Vagina (tissue), 2 donors: ENCODE measurements around the gene TYMS.

Experiments used
- CTCF ChIP-seq, 3 experiments: fragments of 450-650 bp in 2 of 3; fragments of 200-600 bp in 1 of 3; sonication (generic) in 1 of 3; IDR thresholded peaks; one replicate each; pipeline ENCODE4 v1.5.1; 2017 to 2019; ENCODE audit warnings: antibody characterized with exemption in 3 of 3, mild to moderate bottlenecking in 2 of 3, moderate library complexity in 2 of 3
- POLR2A ChIP-seq, 2 donors: fragments of 450-650 bp; IDR thresholded peaks; one replicate each; pipeline ENCODE4 v1.6.1; 2017; ENCODE audit warnings: antibody characterized with exemption in 2 of 2, mild to moderate bottlenecking in 2 of 2, moderate library complexity in 2 of 2
- POLR2AphosphoS5 ChIP-seq, 2 donors: sonication (generic); formaldehyde crosslinking; IDR thresholded peaks; one replicate each; pipeline ENCODE4 v1.9.0; 2017; ENCODE audit warnings: antibody characterized with exemption in 2 of 2, mild to moderate bottlenecking in 2 of 2, low read depth in 1 of 2; ENCODE audit not compliant: insufficient read depth in 1 of 2

- TF ChIP-seq CTCF (IDR thresholded peaks at IDR 0.05) (no peak), POLR2A (IDR thresholded peaks at IDR 0.05) (no peak), POLR2AphosphoS5 (IDR thresholded peaks at IDR 0.05; ENCODE audit: insufficient read depth in 1 of 2, low read depth in 1 of 2) (no peak)
Observed at GRCh38 chr18:617970-618504, 39.4 kb upstream of the TYMS start.
